Activated T-cell treated with anti-CD3 and anti-CD28 coated beads for 48 hours (primary cell): Measurements from ENCODE around the gene ANXA11.
A peak's percentile ranks its signal among the peaks of the same experiment; 100 is the strongest.
"Not testable (repeated sequence)": the region's sequence is repeated elsewhere in the genome, so short reads cannot be mapped to it uniquely, and the experiment has no call there.

Source experiments
- DNase-seq: peaks from one replicate; pipeline ENCODE4 v3.0.0-alpha.2; 2020; ENCODE audit warnings: low read depth

ANXA11 gene

DNA sequence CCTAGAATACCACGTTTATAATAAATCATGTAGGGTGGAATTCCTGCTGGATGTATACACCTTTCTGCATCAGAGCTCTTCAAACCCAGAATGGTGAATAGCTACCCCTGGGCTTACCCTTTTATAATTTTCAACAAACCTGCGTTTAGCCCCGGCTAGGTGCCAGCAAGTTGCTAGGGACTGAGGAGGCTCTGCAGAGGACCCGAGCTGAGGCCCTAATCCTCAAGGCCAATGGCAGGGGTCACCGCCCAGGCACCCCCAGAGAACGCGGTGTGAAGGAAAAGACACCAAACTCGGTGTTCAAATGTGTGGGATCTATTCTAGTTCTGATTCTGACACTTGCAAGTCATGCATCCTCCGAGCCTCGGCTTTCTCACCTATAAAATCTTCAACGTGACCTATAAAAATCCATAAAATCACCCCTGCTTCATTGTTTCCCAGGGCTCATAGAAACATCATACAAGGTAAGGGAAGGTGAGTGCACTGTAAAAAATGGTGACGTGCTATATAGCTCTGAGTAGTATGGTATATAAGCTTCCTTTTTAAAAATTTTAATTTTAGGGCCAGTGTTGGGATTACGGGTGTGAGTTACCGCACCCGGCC is 2.5 kb upstream of the ANXA11 start:
- no peak for DNase-seq

DNA sequence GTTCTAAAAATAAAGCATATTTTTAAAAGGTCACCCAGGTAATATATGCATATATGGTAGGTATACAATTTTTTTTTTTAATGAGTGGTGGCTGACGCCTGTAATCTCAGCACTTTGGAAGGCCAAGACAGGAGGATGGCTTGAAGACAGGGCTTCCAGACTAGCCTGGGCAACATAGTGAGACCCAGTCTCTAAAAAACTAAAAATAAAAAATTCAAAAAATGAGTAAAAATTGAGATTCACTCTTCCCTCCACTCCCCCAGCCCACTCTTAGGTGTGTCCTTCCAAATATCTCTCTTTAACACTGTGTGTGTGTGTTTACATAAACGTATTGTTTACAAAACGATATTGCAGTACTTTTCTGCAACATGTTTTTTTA is 929 bp upstream of the ANXA11 start:
- DNase-seq: no peak

GRCh38 chr10:80204677-80205476 is 460 bp downstream of the ANXA11 start:
- DNase-seq: no peak

DNA sequence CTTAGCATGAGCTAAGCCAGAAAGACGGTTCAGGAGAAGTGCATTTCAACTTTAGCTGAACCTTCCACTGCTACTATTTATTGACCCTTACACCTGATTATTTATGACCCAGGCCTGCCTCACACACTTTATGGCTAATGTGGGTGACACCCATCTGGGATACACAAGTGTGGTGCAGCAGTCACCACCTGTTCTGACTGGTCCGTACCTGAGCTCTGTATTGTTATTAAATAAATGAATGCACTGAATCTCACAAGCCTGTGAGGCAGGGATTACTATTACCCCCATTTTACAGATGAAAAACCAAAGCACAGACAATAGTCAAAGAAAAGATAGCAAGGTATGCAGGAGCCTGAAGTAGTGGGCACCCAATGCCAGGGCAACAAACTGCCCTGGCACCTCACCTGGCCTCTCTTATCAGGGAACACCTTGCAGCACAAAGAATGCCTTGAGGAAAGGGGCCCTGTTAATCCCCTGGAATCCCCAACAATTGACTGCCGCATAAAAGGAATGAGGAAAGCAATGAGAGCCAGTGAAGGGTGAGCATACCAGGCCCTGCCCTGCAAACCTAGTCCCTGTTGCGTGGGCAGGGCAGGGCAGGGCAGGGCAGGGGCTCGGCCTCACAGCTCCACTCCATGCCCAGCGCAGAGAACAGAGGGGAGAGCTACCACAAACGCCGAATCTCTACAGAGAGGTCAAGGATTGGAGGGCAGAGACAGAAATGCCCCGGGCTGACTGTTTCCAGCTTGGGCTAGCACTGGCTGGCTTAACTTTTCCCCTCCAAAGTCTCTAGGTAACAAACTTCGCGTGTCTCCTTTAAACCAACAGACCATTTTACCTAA is 1.3 kb downstream of the ANXA11 start:
- no peak for DNase-seq

DNA sequence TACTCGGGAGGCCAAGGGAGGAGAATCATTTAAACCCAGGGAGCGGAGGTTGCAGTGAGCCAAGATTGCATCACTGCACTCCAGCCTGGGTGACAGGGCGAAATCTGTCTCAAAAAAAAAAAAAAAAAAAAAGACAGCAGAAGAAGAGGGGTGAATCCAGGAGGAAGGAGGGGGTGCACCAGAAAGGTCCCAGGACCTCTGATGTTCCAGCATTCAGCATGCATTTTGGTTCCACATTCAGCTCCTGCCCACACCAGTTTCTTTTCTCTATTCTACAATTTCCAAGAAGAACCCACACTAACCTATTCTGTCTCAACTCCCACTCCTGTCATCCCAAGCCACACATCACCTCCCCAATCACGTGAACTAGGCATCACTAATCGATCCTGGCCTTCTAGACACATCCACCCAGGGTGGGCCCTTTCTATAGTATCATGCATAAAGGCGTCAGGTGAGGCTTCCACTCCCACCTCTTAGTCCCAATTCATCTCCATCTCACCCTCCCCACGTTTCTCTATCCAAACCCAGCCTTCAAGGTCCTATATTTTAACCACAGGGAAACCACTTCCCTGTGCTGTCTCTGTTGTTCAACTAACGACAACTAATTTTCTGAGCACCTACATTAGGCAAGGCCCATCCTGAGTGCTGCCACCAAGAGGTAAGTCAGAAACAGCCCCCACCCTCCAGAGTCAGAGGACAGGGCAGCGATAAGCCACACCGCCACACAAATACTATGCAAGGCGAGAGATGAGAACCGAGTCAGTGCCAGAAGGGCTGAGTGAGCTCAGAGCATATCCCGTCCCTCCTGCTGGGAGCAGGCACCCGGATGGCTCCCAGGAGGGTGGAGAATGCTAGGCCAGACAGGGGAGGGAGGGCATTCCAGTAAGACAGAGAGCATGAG is 2.2 kb downstream of the ANXA11 start:
- no peak for DNase-seq

- not testable (repeated sequence) for DNase-seq
Measured at GRCh38 chr10:80202530-80202929, 2.8 kb downstream of the ANXA11 start.

DNA sequence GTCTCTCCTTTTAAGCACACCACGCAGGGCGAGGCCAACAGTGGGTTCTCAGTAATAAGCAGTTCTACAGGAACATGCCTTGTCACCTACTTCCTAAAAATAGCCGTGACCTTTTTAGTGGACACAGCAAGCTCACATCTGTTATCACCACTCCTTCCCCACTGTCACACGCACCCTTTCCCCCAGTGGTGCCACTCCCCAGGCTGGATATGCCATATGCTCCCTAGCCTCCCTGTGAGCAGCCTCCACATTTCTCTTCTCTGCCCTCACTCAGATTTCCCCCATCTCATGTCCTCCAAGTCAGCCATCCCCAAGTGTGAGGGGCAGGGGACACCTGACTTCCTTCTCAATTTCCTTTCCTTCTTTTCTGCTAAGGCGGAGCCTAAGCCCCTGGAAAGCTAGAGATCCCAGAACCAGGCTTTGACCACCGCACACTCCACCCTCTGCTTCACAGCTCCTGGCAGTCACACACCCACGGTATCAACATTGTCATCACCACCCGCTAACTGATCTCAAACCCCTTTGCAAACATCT is 3.7 kb downstream of the ANXA11 start:
- no peak for DNase-seq

- DNase-seq: no peak
Measured at GRCh38 chr10:80200687-80201086, 4.7 kb downstream of the ANXA11 start.

DNA sequence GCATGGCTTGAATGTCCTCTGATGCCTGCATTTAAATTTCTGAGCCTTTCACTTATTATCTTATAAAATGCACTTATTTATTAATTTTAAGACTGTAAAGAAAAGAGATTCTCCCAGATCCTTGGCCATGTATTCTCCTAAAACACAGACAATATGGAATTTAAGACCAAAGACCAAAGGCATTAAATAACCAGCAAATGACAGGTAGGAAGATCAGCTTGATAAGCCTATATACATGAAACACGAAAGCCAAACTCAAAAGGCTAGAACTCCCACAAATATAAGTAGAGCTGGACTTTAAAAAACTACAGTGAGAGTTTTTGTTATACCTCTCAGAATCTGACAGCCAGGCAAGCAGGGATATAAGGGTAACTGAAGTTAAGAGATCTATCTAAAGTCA is 5.1 kb downstream of the ANXA11 start:
- no peak for DNase-seq

- DNase-seq: no peak
Measured at GRCh38 chr10:80199828-80200227, 5.5 kb downstream of the ANXA11 start.

DNA sequence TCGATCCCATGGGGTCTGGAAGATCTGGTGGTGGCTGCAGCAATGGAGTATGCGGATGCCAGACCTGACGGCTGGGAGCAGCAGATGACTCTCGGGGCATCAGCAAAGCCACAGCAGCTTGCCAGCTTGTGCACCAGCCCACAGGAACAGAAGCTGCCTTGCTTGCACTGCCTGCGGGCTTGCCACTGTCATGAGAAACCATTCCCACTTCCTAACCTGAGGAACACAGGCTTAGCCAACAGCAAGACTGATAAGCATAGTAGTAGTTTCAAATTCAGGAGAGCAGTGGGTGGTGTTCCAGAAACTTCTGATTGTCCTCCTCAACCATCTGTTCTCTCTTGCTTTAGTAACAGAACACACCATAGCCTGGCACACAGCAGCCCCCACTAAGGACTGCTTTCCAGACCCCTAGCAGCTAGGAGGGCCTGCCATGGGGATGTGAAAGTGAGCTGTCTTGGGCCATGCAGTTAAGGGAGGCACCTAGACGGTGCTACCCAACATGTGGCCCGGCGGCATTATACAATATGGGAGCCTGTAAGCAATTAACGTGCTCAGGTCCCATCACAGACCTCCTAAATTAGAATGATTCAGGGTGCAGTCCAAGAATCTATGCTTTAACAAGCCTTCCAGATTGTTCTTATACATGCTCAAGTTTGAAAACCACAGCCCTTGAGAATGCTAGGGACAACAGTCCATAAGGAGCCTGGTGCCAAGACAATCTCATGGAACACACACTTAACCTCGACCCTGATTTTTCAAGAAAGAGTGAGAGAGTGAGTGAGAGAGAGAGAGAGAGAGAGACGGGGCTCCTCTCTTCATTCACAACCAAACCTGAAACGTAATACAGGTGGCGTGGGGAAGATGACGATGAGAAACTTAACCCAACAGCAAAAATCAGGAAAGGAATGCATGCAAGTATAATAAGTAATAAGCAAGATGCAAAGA is 7.1 kb downstream of the ANXA11 start:
- no peak for DNase-seq

- no peak for DNase-seq
Measured at GRCh38 chr10:80196950-80197315, 8.4 kb downstream of the ANXA11 start.

GRCh38 chr10:80196270-80196949 is 8.9 kb downstream of the ANXA11 start:
- peak; percentile 57 for DNase-seq

- no peak for DNase-seq
Measured at GRCh38 chr10:80195046-80195574, 10.2 kb downstream of the ANXA11 start.

DNA sequence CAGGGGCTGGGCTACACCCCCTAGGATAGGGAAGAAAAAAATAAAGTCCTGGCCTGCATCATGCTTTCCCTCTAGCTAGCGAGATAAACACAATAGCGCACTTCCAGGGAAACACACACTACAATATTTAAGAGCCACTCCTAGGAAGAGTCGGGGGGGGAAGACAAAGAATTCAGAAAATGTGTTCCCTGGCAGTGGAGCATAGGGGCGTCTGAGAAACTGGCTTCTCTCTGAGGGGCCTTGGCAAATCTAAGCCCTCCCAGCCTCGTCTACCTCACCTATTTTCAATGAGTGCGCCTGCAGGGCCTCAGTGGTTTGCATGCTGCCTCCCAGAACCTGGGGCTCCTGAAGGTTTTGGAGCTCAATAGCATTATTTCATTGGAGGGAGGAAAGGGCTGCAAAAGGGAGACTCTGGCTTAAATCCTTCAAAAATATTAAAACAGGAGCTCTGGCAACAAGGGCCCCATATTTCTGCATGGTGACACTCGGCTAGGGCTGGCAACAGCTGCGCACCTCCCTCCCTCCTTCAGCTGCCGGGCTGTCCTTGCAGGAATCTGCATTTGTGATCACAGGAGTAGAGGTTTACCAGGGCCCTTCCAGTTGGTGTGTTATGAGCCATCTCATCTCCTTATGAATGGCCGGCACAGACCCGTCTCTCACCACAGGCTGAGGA is 10.8 kb downstream of the ANXA11 start:
- no peak for DNase-seq

DNA sequence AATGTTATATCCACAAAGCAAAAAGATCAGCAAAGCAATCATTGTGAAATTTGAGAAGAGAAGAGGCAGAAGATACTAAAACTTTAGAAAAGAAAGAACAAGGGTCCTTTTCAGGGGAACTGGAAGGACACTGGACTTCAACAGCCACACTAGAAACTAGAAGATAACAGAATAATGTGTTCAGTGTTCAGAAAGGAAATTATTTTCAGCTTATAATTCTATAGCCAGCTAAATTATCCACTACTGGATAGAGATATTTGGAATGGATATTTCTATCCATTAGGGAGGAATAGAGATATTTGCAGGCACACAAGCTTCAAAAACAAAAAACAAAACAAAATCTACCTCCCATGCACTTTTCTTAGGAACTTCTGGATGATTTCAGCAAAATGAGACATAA is 12.8 kb downstream of the ANXA11 start:
- DNase-seq: no peak

DNA sequence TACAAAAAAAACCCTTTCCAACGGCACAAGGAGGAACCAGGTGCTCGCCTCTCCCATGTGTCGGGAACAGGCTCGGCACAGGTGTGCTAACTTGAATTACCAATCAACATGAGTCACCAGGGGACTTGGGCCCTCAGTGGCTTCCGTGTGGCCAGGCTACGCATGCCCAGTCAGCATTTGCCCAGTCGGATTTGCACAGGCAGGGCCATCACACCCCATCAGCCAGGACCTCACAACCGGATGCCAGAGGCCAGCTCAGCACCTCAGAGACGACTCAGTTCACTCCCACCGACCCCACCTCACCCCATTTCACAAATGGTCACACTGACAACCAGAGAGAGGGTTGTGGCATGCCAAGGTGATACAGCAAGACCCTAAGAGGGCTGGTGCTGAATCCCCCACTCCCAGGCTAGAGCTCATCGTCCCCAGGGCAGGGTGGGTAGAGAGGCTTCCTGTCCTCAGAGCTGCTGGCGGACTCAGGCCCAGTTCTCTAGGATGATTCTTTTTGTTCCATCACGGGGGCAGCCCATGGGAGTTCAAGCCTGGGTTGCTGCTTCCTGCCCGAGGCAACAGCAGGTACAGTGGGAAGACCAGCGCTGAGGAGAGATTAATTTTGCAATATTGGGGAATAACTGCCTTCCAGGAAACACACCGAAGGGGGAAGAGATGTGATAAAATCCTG is 13.6 kb downstream of the ANXA11 start:
- DNase-seq: no peak

DNA sequence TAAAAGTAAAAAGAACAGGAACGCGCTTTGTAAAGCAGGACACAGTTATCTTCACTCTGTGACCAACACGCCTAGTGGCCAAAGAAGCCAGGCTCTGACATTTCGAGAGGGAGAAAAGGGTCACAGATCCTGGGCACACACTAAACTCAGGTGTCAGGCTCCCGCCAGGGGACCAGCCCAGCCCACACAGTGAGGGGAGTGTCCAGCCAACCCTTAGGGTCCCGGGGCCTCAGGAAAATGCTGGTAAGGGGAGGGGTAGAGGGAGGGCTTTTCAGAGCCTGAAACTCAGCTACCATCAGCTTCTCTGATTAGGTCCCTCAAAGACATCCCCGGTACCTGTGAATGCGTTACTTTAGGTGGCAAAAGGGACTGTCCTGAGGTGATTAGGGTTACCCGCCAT is 16.6 kb downstream of the ANXA11 start:
- DNase-seq: no peak
